BLaER1 treated with 17β-estradiol and CSF1 and Interleukin-3, amounts not matched to agents 10 nM and 100 nM (cell line): ENCODE results near the gene LRRC27.

Source experiments
- H3K27ac ChIP-seq, 11 experiments: shearing (Covaris generic); formaldehyde crosslinking; 2 replicates each; pipeline ENCODE4 v1.8.1; 2022
- H3K27me3 ChIP-seq, 11 experiments: shearing (Covaris generic); formaldehyde crosslinking; 2 replicates each; pipeline ENCODE4 v1.8.1; 2022
- H3K36me3 ChIP-seq, 11 experiments: shearing (Covaris generic); formaldehyde crosslinking; 2 replicates each; pipeline ENCODE4 v1.8.1; 2022
- H3K4me1 ChIP-seq, 10 experiments: shearing (Covaris generic); formaldehyde crosslinking; 2 replicates each; pipeline ENCODE4 v1.8.1; 2022
- H3K4me2 ChIP-seq, 11 experiments: shearing (Covaris generic); formaldehyde crosslinking; 2 replicates each; pipeline ENCODE4 v1.8.1; 2022
- H3K4me3 ChIP-seq, 10 experiments: shearing (Covaris generic); formaldehyde crosslinking; 2 replicates each; pipeline ENCODE4 v1.8.1; 2022
- H3K9ac ChIP-seq, 11 experiments: shearing (Covaris generic); formaldehyde crosslinking; 2 replicates each; pipeline ENCODE4 v1.8.1; 2022
- H3K9me3 ChIP-seq, 11 experiments: shearing (Covaris generic); formaldehyde crosslinking; replicated peaks in 1 of 11; 2 replicates each; pipeline ENCODE4 v1.8.1; 2022
- H4K20me1 ChIP-seq, 11 experiments: shearing (Covaris generic); formaldehyde crosslinking; 2 replicates each; pipeline ENCODE4 v1.8.1; 2022
- Cebpa-rat ChIP-seq, 11 experiments: shearing (Covaris generic); IDR thresholded peaks; 2 replicates each; pipeline ENCODE4 v1.8.1; 2022

Gene LRRC27

DNA sequence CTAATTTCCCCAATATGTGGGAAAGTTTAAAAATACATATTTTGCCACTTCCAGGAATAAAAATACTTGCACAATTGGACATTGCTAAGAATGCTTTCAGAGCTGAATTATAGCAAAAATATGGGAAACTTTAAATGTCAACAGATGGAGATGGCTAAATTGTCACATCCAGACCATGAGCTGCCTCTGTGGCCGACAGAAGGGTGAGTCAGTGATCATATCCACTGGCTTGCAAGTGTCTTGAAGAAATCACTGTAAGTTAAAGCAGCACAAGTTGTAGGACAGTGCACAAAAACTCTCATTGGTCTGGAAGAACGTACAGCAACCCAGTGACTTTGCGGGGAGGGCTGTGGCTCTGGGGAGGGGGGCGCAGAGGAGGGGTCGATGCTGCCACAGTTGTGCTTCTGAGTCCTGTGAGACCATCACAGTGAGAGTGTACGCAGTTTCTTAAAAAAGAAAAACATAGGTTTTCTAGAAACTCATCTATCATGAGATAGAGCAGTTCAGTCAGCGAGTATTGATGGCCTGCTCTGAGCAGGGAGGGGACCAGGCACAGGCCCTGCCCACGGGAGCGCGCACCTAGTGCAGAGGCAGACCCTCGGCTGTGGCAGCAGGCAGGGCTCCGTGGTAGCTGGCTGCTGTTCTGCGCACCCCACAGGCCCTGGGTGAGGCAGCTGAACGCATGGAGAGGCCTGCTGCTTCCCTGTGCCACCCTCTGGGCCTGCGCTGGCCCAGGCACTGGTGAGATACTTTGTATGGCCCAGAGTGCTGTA, 25.5 kb downstream of the LRRC27 start:
- Histone ChIP-seq H3K4me1 (peaks cover 0 to 23% (median 12%) of the 10 kb centered on the region in 10 experiments; a peak in 13 of 20 replicates), H3K9ac (no peak overlapping the region), H3K9me3 (no peaks in the 10 kb centered on the region), H3K27ac (no peak overlapping the region), H4K20me1 (peaks cover 0 to 24% (median 0%) of the 10 kb centered on the region in 11 experiments; a peak in 7 of 22 replicates), H3K27me3 (no peaks in the 10 kb centered on the region), H3K36me3 (no peaks in the 10 kb centered on the region; a peak in 1 of 22 replicates), H3K4me3 (no peak overlapping the region), H3K4me2 (no peak overlapping the region)
- TF ChIP-seq Cebpa-rat (IDR thresholded peaks at IDR 0.05) = no peak

DNA sequence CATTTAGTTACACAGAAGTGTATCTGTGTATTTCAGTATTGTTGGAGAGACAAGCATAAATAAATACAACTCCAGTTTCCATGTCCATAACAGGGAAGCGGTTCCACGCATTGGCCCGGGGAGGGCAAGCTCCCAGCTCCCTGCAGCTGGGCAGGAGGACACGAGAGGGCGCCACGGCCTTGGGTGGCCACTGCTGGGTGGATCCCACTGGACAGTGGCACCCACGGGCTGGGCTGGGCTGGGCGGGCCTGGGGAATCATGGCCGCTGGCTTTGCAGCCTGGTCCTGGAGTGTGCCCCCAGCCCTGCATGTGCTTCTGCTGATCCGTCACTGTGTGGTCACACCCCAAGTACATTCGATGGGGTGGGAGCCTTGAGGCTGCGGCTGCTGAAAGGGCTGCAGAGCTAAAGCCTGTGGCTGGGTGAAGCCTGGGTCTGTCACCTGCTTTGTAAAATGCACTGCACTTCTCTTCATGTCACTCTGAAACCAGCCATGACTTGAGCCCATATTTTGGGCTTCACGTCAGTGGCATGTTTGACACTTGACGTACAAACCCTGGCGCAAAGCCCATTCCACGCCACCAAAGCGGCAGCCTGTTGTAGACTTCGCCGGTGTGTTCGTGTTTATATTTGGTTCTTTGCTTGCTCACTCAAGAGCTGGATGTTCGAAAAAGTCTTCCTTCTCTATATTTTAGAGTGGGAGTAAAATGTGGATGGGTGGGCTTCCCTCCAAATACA, 27.5 kb downstream of the LRRC27 start:
- H4K20me1 ChIP-seq = peaks cover 0 to 9% (median 0%) of the 10 kb centered on the region in 11 experiments; a peak in 3 of 22 replicates
- no peak overlapping the region for H3K4me3 ChIP-seq
- peaks cover 0 to 5% (median 4%) of the 10 kb centered on the region in 11 experiments; a peak in 14 of 22 replicates for H3K9me3 ChIP-seq
- peaks cover 0 to 4% (median 0%) of the 10 kb centered on the region in 11 experiments; a peak in 3 of 22 replicates for H3K36me3 ChIP-seq
- no peak overlapping the region for H3K9ac ChIP-seq
- H3K27ac ChIP-seq = no peak overlapping the region
- H3K4me2 ChIP-seq = no peak overlapping the region
- no peak for TF ChIP-seq Cebpa-rat (IDR thresholded peaks at IDR 0.05)
- H3K27me3 ChIP-seq = no peaks in the 10 kb centered on the region
- H3K4me1 ChIP-seq = peaks cover 0 to 17% (median 9%) of the 10 kb centered on the region in 10 experiments; a peak in 11 of 20 replicates

DNA sequence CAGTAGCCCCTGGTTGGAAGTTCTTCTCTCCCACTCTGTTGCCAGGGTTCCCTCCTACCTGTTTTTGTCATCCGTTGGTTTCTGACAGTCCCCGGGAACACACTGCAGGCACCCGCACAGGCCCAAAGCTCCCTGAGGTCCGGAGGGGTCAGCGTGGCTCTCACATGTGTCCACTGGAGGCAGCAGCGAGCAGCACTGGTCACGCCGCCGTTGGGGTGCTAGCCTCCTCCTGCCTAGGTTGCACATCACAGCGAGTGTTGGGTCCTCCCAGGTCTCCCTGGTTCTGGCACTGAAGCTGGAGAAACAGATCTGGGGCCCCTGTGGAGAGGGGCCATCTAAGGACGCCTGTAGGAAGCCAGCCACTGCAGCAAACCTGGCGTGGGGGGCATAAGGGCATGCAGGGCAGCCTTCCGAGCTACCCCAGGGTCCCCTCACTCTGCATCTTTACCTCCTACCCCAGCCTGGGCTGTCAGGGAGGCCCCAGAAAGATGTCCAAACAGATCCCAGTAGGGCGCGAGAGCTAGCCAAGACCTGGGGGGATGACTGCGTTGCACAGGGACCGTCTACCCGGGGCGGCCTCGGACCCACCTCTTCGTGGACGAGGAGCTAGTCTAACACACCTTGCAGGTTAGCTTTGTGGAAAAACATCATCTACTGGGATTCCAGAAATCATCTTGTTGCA, 28.9 kb downstream of the LRRC27 start:
- peaks cover 0 to 5% (median 0%) of the 10 kb centered on the region in 11 experiments; a peak in 1 of 22 replicates for H4K20me1 ChIP-seq
- H3K36me3 ChIP-seq = peaks cover 0 to 13% (median 5%) of the 10 kb centered on the region in 11 experiments; a peak in 9 of 22 replicates
- H3K4me1 ChIP-seq = peaks cover 0 to 7% (median 2%) of the 10 kb centered on the region in 10 experiments; a peak in 6 of 20 replicates
- H3K4me2 ChIP-seq = no peak overlapping the region
- no peak overlapping the region for H3K4me3 ChIP-seq
- no peak for TF ChIP-seq Cebpa-rat (IDR thresholded peaks at IDR 0.05)
- peaks cover 0 to 8% (median 8%) of the 10 kb centered on the region in 11 experiments; a peak in 14 of 22 replicates for H3K9me3 ChIP-seq
- no peak overlapping the region for H3K9ac ChIP-seq
- no peaks in the 10 kb centered on the region for H3K27me3 ChIP-seq
- H3K27ac ChIP-seq = no peak overlapping the region

DNA sequence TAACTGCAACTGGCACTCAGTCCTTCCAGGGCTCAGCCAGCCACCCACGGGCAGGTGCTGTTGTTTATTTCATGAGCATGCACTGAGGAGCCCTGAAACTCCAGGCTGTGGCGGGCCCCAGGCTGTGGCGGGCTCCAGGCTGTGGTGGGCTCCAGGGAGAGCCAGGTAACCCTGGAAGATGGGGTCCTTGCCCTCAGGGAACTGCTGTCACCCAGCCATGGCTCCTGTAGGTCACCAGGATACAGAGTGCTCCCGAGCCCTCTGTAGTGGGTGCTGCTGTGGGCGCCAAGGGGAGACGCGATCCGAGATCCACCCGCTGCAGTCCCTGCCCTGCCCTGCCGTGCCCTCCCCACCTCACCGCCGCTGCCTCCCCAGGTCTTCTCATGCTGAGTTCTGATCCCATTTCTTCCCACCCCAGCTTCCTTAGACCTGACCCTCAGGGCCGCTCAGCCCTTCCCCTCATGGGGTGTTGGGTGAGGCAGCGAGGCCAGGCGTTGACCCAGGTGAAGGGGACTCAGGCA, 29.6 kb downstream of the LRRC27 start:
- H3K27me3 ChIP-seq = no peaks in the 10 kb centered on the region
- no peak overlapping the region for H3K27ac ChIP-seq
- no peak overlapping the region for H3K4me3 ChIP-seq
- H3K9me3 ChIP-seq = peaks cover 0 to 8% (median 8%) of the 10 kb centered on the region in 11 experiments; a peak in 14 of 22 replicates
- H3K4me2 ChIP-seq = no peak overlapping the region
- peaks cover 0 to 5% (median 0%) of the 10 kb centered on the region in 10 experiments; a peak in 1 of 20 replicates for H3K4me1 ChIP-seq
- no peak for TF ChIP-seq Cebpa-rat (IDR thresholded peaks at IDR 0.05)
- peaks cover 0 to 5% (median 0%) of the 10 kb centered on the region in 11 experiments; a peak in 1 of 22 replicates for H4K20me1 ChIP-seq
- peaks cover 0 to 20% (median 11%) of the 10 kb centered on the region in 11 experiments; a peak in 11 of 22 replicates for H3K36me3 ChIP-seq
- H3K9ac ChIP-seq = no peak overlapping the region

DNA sequence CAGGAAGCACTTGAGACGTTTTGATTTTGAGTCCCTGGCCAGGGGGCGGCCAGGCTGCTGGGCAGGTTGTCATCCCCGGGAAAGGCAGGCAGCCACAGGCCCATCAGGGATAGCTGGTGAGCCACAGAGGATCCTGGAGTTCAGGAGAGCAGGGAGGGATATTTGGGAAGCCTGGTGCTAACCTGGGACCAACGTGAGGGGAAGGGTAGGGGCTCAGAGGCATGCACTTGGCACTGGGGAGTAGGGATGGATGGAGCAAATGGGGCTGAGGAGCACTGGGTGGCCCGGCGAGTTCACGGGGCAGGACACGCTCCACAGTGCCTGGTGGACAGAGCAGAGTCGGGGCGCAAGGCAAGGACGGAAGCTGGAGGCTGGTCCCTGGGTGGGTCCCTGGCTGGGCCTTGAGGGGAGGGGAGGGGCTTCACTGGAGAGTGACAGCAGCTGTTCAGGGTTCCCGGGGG, 30.2 kb downstream of the LRRC27 start:
- Histone ChIP-seq H4K20me1 (0 out of 22 replicates have a peak, but pooled peaks cover 0 to 5% (median 0%) of the 10 kb centered on the region in 11 experiments), H3K4me2 (no peak overlapping the region), H3K27ac (no peak overlapping the region), H3K27me3 (no peaks in the 10 kb centered on the region), H3K36me3 (peaks cover 0 to 22% (median 13%) of the 10 kb centered on the region in 11 experiments; a peak in 11 of 22 replicates), H3K4me3 (no peak overlapping the region), H3K4me1 (peaks cover 0 to 5% (median 0%) of the 10 kb centered on the region in 10 experiments; a peak in 1 of 20 replicates), H3K9me3 (peaks cover 0 to 8% (median 8%) of the 10 kb centered on the region in 11 experiments; a peak in 14 of 22 replicates), H3K9ac (no peak overlapping the region)
- TF ChIP-seq Cebpa-rat (IDR thresholded peaks at IDR 0.05) = no peak

DNA sequence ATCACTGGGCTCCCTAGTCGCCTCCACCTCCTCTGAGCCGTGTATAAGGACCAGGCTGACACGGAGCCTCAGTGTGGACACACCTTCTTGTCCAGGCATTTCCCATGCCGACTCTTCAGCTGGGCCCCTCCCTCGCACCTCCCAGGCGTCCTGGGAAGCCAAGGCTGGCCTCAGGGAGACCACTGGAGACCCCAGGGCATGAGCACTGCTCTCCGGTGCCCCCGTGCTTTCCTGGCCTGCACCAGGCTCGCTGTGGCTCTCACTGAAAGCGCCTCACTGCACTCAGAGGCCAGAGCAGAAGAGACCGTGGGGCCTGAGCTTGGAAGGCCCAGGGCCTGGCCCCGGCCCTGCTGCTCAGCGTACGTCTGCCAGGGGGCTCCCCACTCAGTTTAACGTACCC, 31.4 kb downstream of the LRRC27 start:
- H3K4me2 ChIP-seq = no peak overlapping the region
- no peak overlapping the region for H3K27ac ChIP-seq
- H3K4me1 ChIP-seq = peaks cover 0 to 5% (median 0%) of the 10 kb centered on the region in 10 experiments; a peak in 1 of 20 replicates
- TF ChIP-seq Cebpa-rat (IDR thresholded peaks at IDR 0.05) = no peak
- H3K4me3 ChIP-seq = no peak overlapping the region
- H3K36me3 ChIP-seq = peaks cover 0 to 22% (median 13%) of the 10 kb centered on the region in 11 experiments; a peak in 11 of 22 replicates
- no peak overlapping the region for H3K9ac ChIP-seq
- H4K20me1 ChIP-seq = 0 out of 22 replicates have a peak, but pooled peaks cover 0 to 5% (median 0%) of the 10 kb centered on the region in 11 experiments
- H3K27me3 ChIP-seq = no peaks in the 10 kb centered on the region
- H3K9me3 ChIP-seq = peaks cover 0 to 8% (median 8%) of the 10 kb centered on the region in 11 experiments; a peak in 14 of 22 replicates

DNA sequence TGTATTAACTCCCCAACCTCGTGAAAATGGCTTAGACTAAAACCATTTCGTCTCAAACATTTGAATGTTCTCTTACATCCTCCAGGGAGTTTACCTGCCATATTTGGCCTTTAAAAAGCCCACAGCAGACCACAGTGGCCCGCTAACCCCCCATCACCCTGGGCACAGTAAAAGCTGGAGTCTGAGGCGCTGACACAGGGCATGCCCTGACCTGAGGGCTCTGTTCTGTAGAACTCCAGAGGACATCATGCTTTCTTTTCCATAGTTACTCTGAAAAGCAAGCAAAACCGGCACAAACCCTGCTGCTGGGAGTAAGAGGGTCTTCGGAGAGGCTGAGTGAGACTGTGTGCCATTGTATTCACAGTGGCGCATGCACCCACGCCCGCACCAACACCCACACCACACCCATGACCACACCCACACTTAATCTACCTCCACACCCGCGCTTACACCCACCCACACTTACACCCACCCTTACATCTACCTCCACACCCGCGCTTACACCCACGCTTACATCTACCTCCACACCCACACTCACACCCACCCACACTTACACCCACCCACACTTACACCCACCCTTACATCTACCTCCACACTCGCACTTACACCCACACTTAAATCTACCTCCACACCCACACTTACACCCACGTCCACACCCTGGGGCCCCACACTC, 32.1 kb downstream of the LRRC27 start:
- no peak for TF ChIP-seq Cebpa-rat (IDR thresholded peaks at IDR 0.05)

More for the DNA sequence above, 32.1 kb downstream of the LRRC27 start:
- H4K20me1 ChIP-seq = 0 out of 22 replicates have a peak, but pooled peaks cover 0 to 5% (median 0%) of the 10 kb centered on the region in 11 experiments
- peaks cover 0 to 22% (median 13%) of the 10 kb centered on the region in 11 experiments; a peak in 11 of 22 replicates for H3K36me3 ChIP-seq
- no peak overlapping the region for H3K27ac ChIP-seq
- no peaks in the 10 kb centered on the region for H3K27me3 ChIP-seq
- peaks cover 0 to 8% (median 8%) of the 10 kb centered on the region in 11 experiments; a peak in 14 of 22 replicates for H3K9me3 ChIP-seq
- no peak overlapping the region for H3K9ac ChIP-seq
- H3K4me2 ChIP-seq = no peak overlapping the region
- H3K4me1 ChIP-seq = peaks cover 0 to 5% (median 0%) of the 10 kb centered on the region in 10 experiments; a peak in 1 of 20 replicates
- no peak overlapping the region for H3K4me3 ChIP-seq
